ENCODE data around the gene NANOS2.
"Not testable (repeated sequence)": the region's sequence is repeated elsewhere in the genome, so short reads cannot be mapped to it uniquely, and the experiment has no call there.

NANOS2 gene

DNA sequence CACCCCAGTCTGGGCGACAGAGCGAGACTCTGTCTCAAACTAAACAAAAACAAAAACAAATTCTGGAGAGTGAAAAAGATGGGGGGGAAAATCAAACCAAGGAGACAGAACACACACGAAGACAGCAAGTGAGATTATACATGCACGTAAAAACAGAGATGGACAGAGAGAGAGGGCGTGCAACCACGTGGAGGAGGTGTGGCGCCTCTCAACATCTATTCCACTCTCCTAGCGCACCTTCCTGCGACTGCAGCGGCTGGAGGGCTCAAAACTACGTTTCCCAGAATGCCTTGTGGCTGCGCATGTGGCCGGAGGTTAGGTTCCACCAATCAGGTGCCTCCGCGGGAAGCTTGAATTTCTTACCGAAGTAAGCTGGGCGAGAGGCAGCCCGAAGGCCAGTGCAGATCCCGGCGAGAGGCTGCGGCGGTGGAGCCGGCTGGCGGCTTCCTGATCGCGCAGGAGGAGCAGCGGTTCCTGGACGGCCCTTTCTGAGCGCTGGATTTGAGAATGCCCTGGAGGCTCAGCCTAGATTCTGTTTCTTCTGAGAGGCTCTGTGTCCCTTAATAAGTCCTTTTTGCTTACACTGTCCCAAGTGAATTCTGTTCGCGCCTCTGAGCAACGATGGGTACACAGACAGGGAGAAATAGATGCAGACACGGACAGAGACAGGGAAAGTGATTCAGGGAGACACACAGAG lies 13.1 kb upstream of the NANOS2 start:
- peak; percentile 93 for DNase-seq

DNA sequence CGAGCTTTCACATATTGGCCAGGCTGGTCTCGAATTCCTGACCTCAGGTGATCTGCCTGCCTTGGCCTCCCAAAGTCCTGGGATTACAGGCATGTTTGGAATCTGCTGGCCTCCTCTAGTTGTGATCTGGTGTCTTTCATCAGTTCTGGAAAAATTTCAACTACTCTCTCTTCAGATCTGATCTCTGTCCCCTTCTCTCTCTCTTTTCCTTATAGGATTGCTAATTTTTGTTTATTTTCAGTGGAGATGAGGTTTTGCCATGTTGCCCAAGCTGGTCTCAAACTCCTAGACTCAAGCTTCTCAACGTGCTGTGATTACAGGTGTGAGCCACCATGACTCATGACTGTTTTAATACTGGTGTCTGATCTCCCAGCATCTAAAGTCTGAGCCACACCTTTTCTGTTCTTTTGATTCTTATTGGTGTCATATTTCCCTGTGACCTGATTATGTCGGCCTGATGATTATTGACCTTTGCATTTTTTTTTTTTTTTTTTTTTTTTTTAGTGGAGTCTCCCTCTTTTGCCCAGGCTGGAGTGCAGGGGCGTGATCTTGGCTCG lies 10.4 kb upstream of the NANOS2 start:
- DNase-seq = no peak

DNA sequence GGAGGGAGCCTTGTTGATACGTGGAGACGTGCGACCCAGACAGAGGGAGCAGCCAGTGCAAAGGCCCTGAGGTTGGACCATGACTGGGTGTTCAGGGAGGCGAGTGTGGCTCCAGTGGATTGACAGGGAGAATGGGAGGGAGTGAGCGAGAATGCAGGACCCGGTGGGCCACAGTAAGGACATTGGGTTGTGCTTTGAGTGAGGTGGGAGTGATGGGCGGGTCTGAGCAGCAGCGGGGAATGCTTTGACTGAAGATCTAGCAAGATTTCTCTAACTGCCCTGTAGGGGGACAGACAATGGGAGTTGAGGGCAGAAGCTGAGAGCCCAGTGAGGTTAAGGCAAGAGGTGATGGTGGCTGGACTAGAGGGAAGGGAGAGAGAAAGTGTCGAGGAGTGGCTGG lies 7.7 kb upstream of the NANOS2 start:
- no peak for DNase-seq

DNA sequence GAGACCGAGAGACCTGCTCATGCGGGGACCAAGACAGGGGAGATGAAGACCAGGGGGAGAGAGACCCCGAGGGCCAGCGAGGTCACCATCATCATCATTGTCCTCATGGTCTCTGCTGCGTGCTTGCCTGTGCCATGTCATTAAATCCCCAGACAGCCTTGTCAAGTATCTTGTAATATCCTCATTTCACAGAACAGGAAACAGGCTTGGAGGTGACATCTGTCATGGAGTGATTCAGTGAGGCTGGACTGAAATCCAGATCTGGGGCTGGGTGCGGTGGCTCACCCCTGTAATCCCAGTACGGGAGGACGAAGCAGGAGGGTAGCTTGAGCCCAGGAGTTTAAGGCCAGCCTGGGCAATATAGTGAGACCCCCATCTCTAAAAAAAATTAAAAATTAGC lies 5.9 kb upstream of the NANOS2 start:
- no peak for DNase-seq

- no peak for DNase-seq
These were observed 5.1 kb upstream of the NANOS2 start for GRCh38 chr19:45919678-45920077.

GRCh38 chr19:45918721-45919120 lies 4.1 kb upstream of the NANOS2 start:
- DNase-seq = no peak

DNA sequence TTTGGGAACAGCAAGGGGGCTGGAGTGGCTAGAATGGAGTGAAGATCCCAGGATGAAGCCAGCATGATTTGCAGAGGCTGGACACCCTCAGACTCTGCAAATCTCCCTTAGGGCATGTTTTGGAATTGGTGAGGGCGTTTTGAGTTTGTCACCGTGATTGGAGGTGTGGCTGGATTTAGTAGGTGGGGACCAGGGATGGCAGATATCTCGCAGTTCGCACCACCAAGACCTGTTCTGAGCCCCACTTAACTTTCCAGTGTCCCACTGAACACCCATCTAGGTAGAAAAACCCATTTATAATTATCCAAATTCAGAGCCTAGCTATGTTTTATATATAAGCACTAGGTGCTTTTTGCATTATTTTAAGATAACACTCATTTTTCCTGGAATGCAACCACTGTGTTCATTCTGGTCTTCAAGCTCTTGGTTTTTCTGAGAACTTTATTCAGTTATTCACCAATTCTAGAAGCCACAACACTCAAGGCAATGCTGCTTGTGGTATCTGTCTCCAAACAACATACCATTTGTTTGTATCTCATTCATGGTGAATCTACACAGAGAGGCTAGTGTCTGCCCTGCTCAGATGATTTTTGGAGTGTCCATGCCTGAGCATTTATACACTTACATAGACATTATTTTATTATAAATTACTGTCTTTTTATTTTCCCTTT lies 3.0 kb upstream of the NANOS2 start:
- DNase-seq = no peak

DNA sequence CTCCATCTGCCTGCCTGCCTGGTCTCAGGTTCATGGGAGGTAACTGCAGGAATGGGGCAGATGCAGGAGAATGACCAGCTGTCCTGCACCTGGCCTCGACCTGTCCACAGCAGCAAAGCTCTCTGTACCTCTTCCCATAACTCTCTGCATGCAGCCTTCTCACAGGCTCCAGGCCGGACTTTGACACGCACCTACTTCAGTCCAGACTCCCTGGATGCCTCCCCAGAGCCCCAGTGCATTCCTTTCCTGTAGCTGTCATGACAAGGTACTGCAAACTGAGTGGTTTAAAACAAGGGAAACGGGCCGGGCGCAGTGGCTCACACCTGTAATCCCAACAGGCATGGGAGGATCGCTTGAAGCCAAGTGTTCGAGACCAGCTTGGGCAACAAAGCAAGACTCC lies 3.3 kb downstream of the NANOS2 start:
- DNase-seq = no peak

GRCh38 chr19:45908956-45909355 lies 5.6 kb downstream of the NANOS2 start:
- DNase-seq = no peak

GRCh38 chr19:45906221-45906620 lies 8.4 kb downstream of the NANOS2 start:
- peak; percentile 29 for DNase-seq

DNA sequence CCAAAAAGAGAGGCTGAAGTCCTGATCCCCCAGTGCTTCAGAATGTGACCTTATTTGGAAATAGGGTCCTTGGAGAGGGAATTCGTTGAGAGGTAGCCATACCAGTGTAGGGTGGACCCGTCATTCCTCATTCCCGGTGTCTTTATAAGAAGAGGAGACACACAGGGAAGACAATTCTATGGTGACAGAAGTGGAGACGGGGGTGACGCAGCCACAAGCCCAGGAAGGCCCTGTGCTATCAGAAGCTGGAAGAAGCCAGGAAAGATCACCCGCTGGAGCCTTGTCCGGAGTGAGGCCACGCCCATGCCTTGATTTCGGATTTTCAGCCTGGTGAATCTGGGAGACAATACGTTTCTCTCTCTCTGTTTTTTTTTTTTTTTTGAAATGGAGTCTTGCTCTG lies 9.6 kb downstream of the NANOS2 start:
- no peak for DNase-seq

GRCh38 chr19:45902651-45903625 lies 11.6 kb downstream of the NANOS2 start:
- peak; percentile 100 for DNase-seq

DNA sequence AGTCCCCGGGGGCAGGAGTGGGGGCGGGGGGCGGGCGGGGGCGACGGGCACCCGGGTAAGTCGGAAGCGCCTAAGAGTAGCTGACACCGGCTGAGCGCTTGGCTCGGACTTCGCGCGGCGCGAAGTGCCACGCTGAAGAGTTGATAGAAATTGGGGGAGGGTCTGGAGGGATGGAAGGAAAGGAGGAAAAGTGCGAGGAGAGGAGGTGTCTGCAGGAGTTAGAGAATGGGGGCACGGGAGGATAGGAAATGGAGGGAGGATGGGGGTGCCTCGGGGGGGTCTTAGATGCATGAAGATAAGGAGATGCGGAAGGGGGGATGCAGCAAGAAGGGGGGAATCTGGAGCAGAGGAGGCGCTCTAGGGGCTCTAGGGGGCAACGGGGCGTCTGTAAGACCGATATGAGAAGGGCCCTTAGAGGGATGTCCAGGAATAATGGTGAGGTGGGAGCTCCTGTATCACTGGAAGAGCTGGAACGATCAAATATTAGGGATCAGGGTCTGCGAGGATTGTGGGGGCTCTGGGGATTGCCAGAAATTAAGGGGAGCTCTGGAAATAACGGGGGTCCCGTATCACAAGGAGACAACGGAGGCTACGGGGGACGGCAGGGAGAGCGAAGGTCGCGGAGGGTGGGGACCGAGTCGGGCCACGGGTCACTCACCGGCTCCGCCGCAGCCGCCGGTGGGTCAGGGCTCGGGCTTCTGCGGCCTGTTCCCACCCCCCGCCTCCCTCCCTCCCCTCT lies 12.5 kb downstream of the NANOS2 start, which contains the start of gene MYPOP:
MYPOP (minus strand) TSS at position 702 of the 739 bp plus-strand sequence. CDS start 840 bp downstream, outside the sequence.
- DNase-seq = no peak

DNA sequence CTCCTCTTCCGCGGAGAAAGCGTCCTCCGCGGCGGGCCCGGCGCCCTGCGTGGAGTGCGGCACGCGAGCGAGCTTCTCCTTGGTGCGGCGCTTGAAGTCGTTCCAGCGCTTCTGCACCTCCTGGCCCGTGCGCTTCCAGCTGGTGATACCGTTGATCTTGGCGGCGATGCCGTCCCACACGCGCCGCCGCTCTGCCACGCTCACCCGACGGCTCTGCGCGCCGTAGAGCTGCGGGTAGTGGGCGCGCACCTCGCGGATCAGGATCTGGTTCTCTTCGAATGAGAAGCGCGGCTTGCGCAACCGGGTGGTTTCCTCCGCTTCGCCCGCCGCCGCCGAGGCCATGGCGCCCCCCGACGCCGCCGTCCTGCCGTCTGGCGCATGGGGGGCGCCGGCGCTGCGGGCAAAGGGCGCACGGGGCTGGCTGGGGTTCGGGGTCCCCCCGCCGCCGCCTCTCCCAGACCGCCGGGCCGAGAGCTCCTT lies 13.1 kb downstream of the NANOS2 start:
- peak; percentile 69 for DNase-seq

GRCh38 chr19:45900738-45901431 lies 13.7 kb downstream of the NANOS2 start:
- no peak for DNase-seq

DNA sequence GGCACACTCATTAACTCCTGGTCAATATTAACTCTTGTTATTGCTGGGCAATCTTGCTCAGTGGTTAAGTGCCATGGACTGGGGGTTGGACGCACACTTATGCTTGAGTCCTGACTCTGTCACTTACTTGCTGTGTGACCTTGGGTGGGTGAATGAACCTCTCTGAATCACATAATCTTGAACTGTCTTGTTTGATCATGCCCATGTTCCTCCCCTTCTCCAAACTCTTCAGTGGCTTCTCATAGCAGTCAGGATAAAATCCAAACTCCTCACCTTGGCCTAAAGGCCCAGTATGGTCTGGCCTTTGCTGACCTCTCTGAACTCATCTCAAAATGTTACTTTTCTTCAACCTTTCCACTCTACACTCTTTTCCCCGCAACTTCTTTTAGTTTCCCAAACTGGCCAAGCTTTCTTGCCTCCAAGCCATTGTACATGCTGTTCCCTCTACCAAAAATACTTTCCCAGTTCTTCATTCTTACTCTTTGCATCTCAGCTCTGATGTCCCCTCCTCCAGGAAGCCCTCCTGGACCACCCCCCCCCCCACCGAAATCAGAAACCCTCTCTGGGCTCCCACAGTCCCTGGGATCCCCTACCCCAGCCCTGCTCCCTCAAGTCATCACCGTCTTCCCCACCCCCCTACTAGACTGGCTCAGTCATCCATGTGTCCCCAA lies 14.5 kb downstream of the NANOS2 start:
- no peak for DNase-seq

- DNase-seq = no peak
These were observed 15.3 kb downstream of the NANOS2 start for GRCh38 chr19:45899253-45899652.

DNA sequence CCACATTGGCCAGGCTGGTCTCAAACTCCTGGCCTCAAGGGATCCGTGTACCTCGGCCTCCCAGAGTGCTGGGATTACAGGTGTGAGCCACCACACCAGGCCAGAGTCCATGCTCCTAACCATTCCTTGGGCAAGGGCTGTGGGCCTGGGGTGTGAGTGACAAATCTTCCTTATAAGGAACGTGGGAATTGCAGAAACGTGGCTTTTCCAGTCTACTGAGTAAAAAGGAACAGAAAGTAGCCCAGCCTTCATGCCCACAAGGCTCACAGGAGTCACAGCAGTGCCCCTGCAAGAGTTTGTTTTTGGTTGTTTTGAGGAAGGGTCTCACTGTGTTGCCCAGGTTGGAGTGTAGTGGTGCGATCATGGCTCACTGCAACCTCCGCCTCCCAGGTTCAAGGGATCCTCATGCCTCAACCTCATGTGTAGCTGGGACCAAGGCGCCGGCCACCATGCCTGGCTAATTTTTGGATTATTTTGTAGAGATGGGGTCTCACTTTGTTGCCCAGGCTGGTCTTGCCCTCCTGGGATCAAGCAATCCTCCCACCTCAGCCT lies 17.2 kb downstream of the NANOS2 start:
- DNase-seq = peak; percentile 74

DNA sequence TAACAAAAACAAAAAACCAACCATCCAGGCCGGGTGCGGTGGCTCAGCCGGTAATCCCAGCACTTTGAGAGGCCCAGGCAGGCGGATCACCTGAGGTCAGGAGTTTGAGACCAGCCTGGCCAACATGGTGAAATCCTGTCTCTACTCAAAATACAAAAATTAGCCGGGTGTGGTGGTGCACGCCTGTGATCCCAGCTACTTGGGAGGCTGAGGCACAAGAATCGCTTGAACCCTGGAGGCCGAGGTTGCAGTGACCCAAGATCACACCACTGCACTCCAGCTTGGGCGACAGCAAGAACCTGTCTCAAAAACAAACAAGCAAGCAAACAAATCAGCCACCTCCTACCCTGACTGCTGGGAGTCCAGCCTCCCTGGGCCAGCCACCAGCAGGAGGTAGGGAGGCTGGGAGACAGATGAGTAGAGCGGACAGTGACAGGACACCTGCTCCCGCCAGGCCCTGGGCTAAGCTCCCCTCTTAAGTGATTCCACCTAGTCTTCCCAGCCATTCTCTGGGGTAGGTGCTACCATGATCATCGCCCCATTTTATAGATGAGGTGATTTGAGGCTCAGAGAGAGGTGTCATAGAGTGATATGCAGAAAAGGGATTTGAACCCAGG lies 18.5 kb downstream of the NANOS2 start:
- DNase-seq = not testable (repeated sequence)

- DNase-seq = no peak
These were observed 19.0 kb downstream of the NANOS2 start for GRCh38 chr19:45895519-45895972.
